HCT116 (cell line): ENCODE data around the gene MMS22L. TPM values are rescaled to one million over a fixed set of nuclear protein-coding genes. Genes with fewer than 3 reads are reported as not detected.

Source experiments
- ATAC-seq: fragments of 200-7000 bp; cut with Tn5 transposase; 2 replicates; pipeline ENCODE4 v1.9.1; 2020; ENCODE audit warnings: mild to moderate bottlenecking, moderate library complexity
- BruUV-seq: library from RNA; stranded (reverse); fragments of 400-500 nt; replicated peaks from 2 replicates; lab custom pipeline; 2021; lab: Mats Ljungman, UMichigan
- CTCF ChIA-PET: fragments of 300-600 bp; sonication (Branson Sonifier 250); formaldehyde crosslinking; loops from one replicate; lab custom pipeline; 2021; ENCODE audit warnings: antibody characterized with exemption; lab: Charles Lee
- POLR2A ChIA-PET: fragments of 300-600, 350-600 bp; sonication (Branson Sonifier 250); formaldehyde crosslinking; loops from one replicate; lab custom pipeline; 2021; ENCODE audit warnings: antibody characterized with exemption; lab: Charles Lee
- RAD21 ChIA-PET, 2 experiments: fragments of 300-600 bp; sonication (Branson Sonifier 250); formaldehyde crosslinking; loops; one replicate each; lab custom pipeline; 2023; ENCODE audit warnings: low total read pairs in 2 of 2; ENCODE audit not compliant: uncharacterized antibody in 2 of 2, unreplicated experiment in 2 of 2, low non-redundant PET in 1 of 2; lab: Charles Lee
- DNase-seq: peaks from one replicate; pipeline ENCODE4 v3.0.0-alpha.2; 2010; ENCODE audit warnings: low read depth, low spot score
- H2AFZ ChIP-seq: fragments of 200-600 bp; shearing (Covaris generic), sonication (generic); 2 replicates; pipeline ENCODE4 v1.6.1; 2017; ENCODE audit warnings: low read depth, mixed run types, mixed read lengths, antibody characterized with exemption, low read length; ENCODE audit not compliant: poor library complexity, severe bottlenecking
- H3K27ac ChIP-seq: 2 replicates; pipeline ENCODE4 v1.5.1; 2012; ENCODE audit warnings: low read depth, low read length
- H3K27me3 ChIP-seq: fragments of 200-600 bp; sonication (generic); 2 replicates; pipeline ENCODE4 v1.6.1; 2016; ENCODE audit warnings: mixed run types, low read length, mixed read lengths; ENCODE audit not compliant: insufficient read depth
- H3K36me3 ChIP-seq, 2 experiments: fragments of 200-500 bp in 1 of 2; fragments of 200-600 bp in 1 of 2; sonication (Bioruptor generic) in 1 of 2; sonication (generic) in 1 of 2; 2 replicates each; pipeline versions ENCODE4 v1.5.1 to v1.6.1; 2014 to 2016; ENCODE audit warnings: low read length in 2 of 2, inconsistent platforms in 1 of 2, mixed read lengths in 1 of 2, mixed run types in 1 of 2; ENCODE audit not compliant: insufficient read depth in 2 of 2, control insufficient read depth in 1 of 2
- H3K4me1 ChIP-seq, 2 experiments: fragments of 200-600 bp in 1 of 2; sonication (generic) in 1 of 2; 2 replicates each; pipeline versions ENCODE4 v1.5.1 to v1.6.1; 2012 to 2017; ENCODE audit warnings: low read length in 2 of 2, inconsistent platforms in 1 of 2, mild to moderate bottlenecking in 1 of 2, mixed read lengths in 1 of 2, mixed run types in 1 of 2, moderate library complexity in 1 of 2; ENCODE audit not compliant: insufficient read depth in 2 of 2, control insufficient read depth in 1 of 2
- H3K4me2 ChIP-seq: fragments of 200-600 bp; sonication (generic); 2 replicates; pipeline ENCODE4 v1.6.1; 2017; ENCODE audit warnings: mixed run types, low read length, mixed read lengths
- H3K4me3 ChIP-seq, 2 experiments: fragments of 200-600 bp in 1 of 2; sonication (generic) in 1 of 2; replicated peaks in 1 of 2; 2 replicates each; pipeline ENCODE4 v1.5.1; 2011 to 2016; ENCODE audit warnings: low read length in 2 of 2, control low read depth in 1 of 2, low read depth in 1 of 2, mild to moderate bottlenecking in 1 of 2, mixed read lengths in 1 of 2, mixed run types in 1 of 2
- H3K79me2 ChIP-seq: fragments of 200-600 bp; sonication (generic); 2 replicates; pipeline ENCODE4 v1.6.1; 2017; ENCODE audit warnings: mild to moderate bottlenecking, mixed run types, low read length, moderate library complexity, mixed read lengths; ENCODE audit not compliant: insufficient read depth
- H3K9ac ChIP-seq: fragments of 200-600 bp; sonication (generic); 2 replicates; pipeline ENCODE4 v1.6.1; 2016; ENCODE audit warnings: low read length, mixed read lengths
- H3K9me2 ChIP-seq: fragments of 200-600 bp; sonication (generic), shearing (Covaris generic); 2 replicates; pipeline ENCODE4 v1.6.1; 2017; ENCODE audit warnings: mixed run types, mild to moderate bottlenecking, moderate library complexity; ENCODE audit not compliant: insufficient read depth
- H3K9me3 ChIP-seq, 2 experiments: fragments of 200-500 bp in 1 of 2; fragments of 200-600 bp in 1 of 2; sonication (Bioruptor generic) in 1 of 2; sonication (generic) in 1 of 2; 2 replicates each; pipeline ENCODE4 v1.6.1; 2014 to 2017; ENCODE audit warnings: low read length in 2 of 2, mixed read lengths in 2 of 2, inconsistent platforms in 1 of 2, low read depth in 1 of 2, mild to moderate bottlenecking in 1 of 2, mixed run types in 1 of 2, moderate library complexity in 1 of 2; ENCODE audit not compliant: control insufficient read depth in 1 of 2, insufficient read depth in 1 of 2
- H4K20me1 ChIP-seq: fragments of 200-600 bp; sonication (generic), shearing (Covaris generic); 2 replicates; pipeline ENCODE4 v1.6.1; 2017; ENCODE audit warnings: mixed run types, mild to moderate bottlenecking, moderate library complexity; ENCODE audit not compliant: insufficient read depth
- CBX3 ChIP-seq: IDR thresholded peaks from 2 replicates; pipeline ENCODE4 v1.6.1; 2012; ENCODE audit warnings: low read depth
- CTCF ChIP-seq, 3 experiments: fragments of 200-600 bp in 1 of 3; sonication (generic) in 1 of 3; IDR thresholded peaks in 2 of 3; conservative IDR thresholded peaks in 1 of 3; 2 replicates each; pipeline ENCODE4 v1.5.1; 2012 to 2017; ENCODE audit warnings: low read depth in 2 of 3, low read length in 2 of 3, antibody characterized with exemption in 1 of 3, borderline replicate concordance in 1 of 3, control low read depth in 1 of 3, mild to moderate bottlenecking in 1 of 3, mixed read lengths in 1 of 3, mixed run types in 1 of 3, moderate library complexity in 1 of 3; ENCODE audit not compliant: insufficient read depth in 1 of 3
- FOSL1 ChIP-seq: IDR thresholded peaks from 2 replicates; pipeline ENCODE4 v1.6.1; 2012; ENCODE audit warnings: low read depth
- JUND ChIP-seq: IDR thresholded peaks from 2 replicates; pipeline ENCODE4 v1.6.1; 2012
- MAX ChIP-seq: IDR thresholded peaks from 2 replicates; pipeline ENCODE4 v1.6.1; 2012
- POLR2AphosphoS5 ChIP-seq: IDR thresholded peaks from 2 replicates; pipeline ENCODE4 v1.6.1; 2011; ENCODE audit warnings: mild to moderate bottlenecking, low read depth, low read length, moderate library complexity
- TCF7L2 ChIP-seq: IDR thresholded peaks from 2 replicates; pipeline ENCODE4 v1.7.0; 2011; ENCODE audit warnings: borderline replicate concordance, inconsistent platforms; ENCODE audit not compliant: insufficient read depth, insufficient read length; ENCODE audit errors: extremely low read depth
- ZFX ChIP-seq: fragments of 450-650 bp; IDR thresholded peaks from 2 replicates; pipeline ENCODE4 v1.6.1; 2017
- intact Hi-C: fragments of 100-400 bp; cut with micrococcal nuclease; formaldehyde crosslinking; loops from 2 replicates; pipeline ENCODE4 v1.10.0; 2022
- total RNA-seq: library from RNA; stranded (reverse); gene quantifications from one replicate; pipeline ENCODE4 v1.2.1, GENCODE V29; 2021; ENCODE audit not compliant: unreplicated experiment

Gene MMS22L
- total RNA-seq, 1 experiment from 2014 or later = 44.1 TPM

GRCh38 chr6:97207383-97207782, 75.6 kb downstream of the MMS22L start:
- peaks cover 3% of the 10 kb centered on the region; the same call in 1 of the 2 replicates for H3K79me2 ChIP-seq
- DNase-seq = no peak
- no TSS peak for BruUV-seq

More at GRCh38 chr6:97207383-97207782, 75.6 kb downstream of the MMS22L start:
- no peaks in the 10 kb centered on the region for H3K4me1 ChIP-seq
- no peaks in the 10 kb centered on the region for H3K9me2 ChIP-seq
- ATAC-seq = no peak
- no peak overlapping the region for H3K4me2 ChIP-seq
- no peaks in the 10 kb centered on the region for H3K9me3 ChIP-seq
- no peak overlapping the region for H3K4me3 ChIP-seq
- no peak overlapping the region for H3K9ac ChIP-seq
- RAD21 ChIA-PET = no interaction called here
- CTCF ChIA-PET = interaction anchor here (2.8 kb wide), 1 partner anchor 8 kb away, joined by 10 read pairs; no protein-coding TSS in a partner anchor
- H3K27ac ChIP-seq = no peak overlapping the region
- intact Hi-C loops = no loop called here
- H3K36me3 ChIP-seq = no peaks in the 10 kb centered on the region
- H4K20me1 ChIP-seq = peaks cover 7% of the 10 kb centered on the region; the same call in 1 of the 2 replicates
- POLR2A ChIA-PET = no interaction called here
- TF ChIP-seq CTCF (IDR thresholded peaks at IDR 0.05 in 2 of 3, conservative IDR thresholded peaks at IDR 0.05 in 1 of 3; ENCODE audit: borderline replicate concordance in 1 of 3, insufficient read depth in 1 of 3, low read depth in 2 of 3, low read length in 2 of 3) (no peak), JUND (no peak), CBX3 (no peak), TCF7L2 (no peak), FOSL1 (no peak), MAX (no peak), POLR2AphosphoS5 (no peak), ZFX (no peak)
- H2AFZ ChIP-seq = no peak overlapping the region
- no peaks in the 10 kb centered on the region for H3K27me3 ChIP-seq
